DMS53 treated with DMSO at 0.1 percent for 48 hours (cell line): Measurements from ENCODE around the gene ERI3.
A peak's percentile ranks its signal among the peaks of the same experiment; 100 is the strongest.
"Not testable (repeated sequence)": the region's sequence is repeated elsewhere in the genome, so short reads cannot be mapped to it uniquely, and the experiment has no call there.

Source experiments
- DNase-seq: peaks from one replicate; lab custom pipeline; 2025; ENCODE audit not compliant: unreplicated experiment; lab: John Stamatoyannopoulos, UW

The ERI3 gene

DNA sequence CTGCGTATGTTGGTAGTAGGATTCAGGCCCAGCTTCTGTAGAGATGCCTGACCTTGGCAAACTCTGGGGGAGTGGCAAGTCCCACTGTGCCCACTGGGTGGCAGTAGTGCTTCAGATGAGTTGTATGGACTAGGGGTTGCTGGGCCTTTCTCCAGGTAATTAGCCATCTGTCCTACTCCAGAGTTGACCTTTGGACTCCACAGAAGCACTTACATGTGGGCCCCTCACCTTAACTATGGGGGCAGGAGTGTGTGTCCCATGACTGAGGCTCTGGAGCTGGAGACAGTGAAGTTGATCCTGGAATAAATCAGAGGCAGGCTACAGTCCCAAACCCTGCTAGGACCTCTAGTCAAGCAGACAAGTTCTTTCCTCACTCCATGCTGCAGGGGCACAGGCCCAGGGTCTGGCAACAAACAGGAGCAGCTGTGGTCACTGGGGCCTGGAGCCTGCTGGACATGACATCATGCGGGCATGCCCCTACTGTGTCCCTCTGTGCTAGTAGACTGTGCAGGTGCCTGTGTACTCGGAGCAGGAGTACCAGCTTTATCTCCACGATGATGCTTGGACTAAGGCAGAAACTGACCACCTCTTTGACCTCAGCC, 137.1 kb downstream of the ERI3 start:
- peak; percentile 84 for DNase-seq

DNA sequence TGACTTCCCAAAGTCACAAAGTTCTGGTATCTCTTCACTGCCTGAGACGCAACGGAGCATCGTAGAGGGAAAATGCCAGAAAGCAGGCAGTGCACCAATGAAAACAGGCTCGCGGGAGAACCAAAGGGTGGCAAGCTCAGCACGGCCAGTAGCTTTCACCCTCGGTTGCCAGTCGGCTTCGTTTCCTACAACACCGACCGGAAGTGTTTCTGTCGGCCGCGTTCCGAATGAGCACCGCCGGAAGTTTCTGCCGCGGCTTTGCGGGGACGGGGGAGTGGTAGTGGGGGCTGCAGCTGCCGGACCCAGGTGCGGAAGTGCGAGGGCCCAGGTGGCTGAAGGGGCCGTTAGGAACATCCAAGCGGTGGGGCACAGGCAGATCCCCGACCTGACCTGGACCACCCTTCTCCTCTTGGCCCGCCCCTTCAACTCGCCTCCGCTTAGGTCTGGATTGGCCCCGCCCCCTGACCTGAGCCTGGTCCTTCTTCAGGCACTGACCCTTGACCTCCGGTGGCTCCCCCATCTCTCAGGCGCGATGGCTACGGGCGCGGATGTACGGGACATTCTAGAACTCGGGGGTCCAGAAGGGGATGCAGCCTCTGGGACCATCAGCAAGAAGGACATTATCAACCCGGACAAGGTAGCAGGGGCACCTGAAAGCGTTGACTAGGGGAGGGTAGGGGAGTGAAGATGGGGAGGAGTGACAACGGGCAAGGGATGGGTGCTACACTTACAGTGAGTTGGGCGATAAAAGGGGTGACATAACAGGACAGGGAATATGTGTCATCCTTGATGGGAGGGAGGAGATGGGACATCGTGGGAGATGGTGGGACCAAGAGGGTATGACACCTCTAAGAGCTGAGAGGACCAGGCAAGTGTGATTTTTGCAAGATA, 141.6 kb downstream of the ERI3 start, which contains the start of gene DMAP1:
DMAP1 (plus strand) TSS at position 250 of the 891 bp plus-strand sequence; CDS start at position 533, 283 bp downstream.
- DNase-seq: peak; percentile 70

DNA sequence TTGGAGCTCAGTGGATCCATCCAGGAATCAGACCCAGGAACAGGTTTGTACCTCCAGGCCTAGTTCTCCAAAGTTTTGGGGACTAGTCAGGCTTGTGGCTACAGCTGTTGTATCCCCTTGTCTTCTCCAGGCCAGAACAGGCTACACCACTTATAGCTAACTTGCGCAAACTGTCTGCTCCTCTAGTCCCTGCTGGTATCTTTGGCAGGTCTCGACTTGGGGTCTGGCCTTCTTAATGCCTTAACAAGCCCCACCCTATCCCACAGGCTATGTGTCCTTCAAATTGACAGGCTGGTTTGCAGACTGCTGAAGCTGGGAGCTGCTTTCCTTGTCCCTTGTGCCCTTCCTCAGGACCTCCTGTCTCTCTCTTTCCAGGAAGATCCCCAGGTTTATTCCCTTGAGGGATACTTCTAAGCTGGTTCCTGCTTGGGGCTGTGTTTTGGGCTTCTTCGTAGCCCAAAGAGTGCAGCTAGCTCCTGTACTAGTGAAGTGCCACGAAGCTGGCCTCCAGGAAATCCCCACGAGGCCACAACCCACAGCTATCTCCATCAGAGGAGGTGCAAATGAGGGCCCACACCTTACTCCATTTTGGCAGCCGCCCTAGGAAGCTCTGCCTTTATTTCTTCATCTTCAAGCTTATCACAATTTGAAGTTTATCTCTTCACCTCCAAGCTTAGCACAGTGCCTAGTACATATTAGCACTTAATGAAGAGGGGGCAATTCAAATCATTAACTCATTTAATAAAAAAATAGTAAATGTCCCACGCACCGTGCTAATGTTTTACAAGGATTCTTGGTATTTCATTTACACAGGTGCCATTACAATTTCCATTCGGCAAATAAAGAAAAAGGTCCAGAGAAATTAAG, 142.5 kb downstream of the ERI3 start:
- no peak for DNase-seq

DNA sequence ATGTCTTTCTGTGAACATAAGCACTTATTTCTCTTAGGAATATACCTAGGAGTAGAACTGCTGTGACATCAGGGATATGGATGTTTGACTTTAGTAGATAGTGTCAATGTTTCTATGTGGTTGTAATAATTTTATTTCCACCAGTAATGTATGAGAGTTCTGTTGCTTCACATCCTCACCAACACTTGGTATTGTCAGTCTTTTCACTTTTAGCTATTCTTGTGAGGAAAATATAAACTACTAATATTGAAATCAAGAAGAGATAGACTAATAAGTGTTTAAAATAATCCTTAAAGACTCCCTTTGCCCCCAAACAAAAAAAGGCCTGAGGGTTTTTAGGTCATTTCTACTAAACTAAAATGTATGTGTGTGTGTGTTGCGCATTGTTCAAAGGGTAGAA, 144.5 kb downstream of the ERI3 start:
- no peak for DNase-seq

DNA sequence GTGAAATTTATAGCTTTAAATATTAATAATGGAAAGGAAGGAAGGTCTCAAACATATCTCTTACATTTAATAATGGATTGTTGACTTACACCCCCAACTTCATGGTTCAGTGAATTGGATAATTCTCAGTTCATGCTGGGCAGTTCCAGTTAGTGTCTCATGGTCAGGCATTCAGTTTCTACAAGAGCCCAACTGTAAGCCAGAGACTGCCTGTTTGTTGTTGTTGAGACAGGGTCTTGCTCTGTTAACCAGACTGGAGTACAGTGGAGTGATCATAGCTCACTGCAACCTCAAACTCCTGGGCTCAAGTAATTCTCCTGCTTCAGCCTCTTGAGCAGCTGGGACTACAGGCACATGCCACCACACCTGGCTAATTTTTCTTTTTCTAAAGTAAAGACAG, 146.8 kb downstream of the ERI3 start:
- DNase-seq: no peak

DNA sequence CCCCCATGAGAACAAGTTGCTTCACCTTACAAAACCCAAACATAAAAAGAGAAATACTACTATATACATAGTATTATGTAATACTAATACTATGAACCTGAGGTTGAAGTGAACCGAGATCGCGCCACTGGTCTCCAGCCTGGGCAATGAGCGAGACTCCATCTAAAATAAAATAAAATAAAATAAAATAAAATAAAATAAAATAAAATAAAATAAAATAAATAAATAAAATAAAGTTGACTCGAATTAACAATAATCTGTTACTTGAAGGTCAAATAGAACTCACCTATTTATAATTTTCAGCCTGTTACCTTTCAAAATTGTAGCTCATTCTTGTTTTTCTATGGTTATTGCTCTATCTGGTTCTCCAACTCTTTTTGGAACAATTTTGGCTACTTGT, 148.5 kb downstream of the ERI3 start:
- DNase-seq: not testable (repeated sequence)

DNA sequence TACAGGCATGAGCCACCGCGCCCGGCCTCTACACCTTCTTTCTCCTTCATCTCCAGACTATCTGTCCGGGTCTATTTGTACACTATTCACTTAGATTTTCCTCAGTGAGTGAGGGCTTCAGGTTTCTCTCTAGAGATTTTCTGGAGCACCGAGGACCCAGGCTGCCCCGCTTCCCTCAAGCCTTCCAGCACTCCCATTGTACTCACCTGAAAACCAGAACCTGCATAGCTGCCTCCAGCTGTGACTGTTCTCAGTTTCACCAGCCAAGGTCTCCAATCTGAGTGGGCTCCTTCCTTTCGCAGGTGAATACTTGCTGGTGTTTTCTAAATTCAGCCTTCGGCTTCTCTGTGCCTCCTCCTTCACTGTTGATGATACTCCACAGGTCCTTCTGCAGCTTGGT, 154.7 kb downstream of the ERI3 start:
- DNase-seq: no peak

DNA sequence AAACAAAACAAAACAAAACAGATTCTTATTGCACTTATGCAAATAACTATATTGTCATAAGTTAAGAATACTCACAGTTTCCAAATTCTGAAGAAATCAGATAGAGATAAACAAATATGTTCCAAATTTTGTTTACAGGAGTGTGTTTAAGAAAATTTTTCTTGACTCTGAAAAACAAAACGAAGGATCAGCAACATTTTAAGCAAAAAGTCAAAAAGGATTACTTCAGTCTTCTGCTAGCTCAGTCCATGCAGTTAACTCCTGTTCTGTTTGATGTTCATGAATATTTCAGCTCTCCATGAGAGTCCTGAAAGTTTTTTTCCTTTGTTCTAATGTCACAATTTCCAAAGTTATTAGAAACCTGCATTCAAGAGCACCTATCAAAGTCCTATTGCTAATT, 180.4 kb downstream of the ERI3 start:
- no peak for DNase-seq
